Loucy (cell line): ENCODE measurements around the gene ASTN2.

Experiments used
- EZH2phosphoT487 ChIP-seq: fragments of 200-600 bp; IDR thresholded peaks from 2 replicates; pipeline ENCODE4 v1.6.1; 2018; ENCODE audit warnings: antibody characterized with exemption, mild to moderate bottlenecking, moderate library complexity, borderline replicate concordance
- TF ChIP-seq, protein P1 (sequence below): fragments of 200-600 bp; sonication (generic); conservative IDR thresholded peaks from 2 replicates; pipeline ENCODE4 v1.5.1; 2014; ENCODE audit warnings: mild to moderate bottlenecking, antibody characterized with exemption, low read length

DNA sequence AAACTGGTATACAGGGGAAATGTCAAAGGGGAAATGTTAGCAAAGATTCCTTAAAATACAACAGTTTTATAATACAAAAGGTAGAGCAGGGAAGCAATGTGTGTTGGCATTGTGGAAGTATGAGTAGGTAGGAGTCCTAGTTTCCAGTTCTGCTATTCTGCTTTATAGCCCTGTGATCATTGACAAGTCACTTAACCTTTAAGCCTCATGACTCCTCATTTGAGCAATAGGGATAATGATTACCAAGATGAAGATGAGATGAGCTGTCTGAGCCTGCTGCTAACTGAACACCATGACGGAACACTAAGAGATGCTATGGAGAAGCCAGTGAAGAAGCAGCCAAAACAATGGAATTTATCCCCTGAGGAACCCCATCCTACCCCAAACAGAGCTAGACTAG lies 1009.5 kb downstream of the ASTN2 start:
- TF ChIP-seq EZH2phosphoT487 = no peak
- TF ChIP-seq, protein P1, sequence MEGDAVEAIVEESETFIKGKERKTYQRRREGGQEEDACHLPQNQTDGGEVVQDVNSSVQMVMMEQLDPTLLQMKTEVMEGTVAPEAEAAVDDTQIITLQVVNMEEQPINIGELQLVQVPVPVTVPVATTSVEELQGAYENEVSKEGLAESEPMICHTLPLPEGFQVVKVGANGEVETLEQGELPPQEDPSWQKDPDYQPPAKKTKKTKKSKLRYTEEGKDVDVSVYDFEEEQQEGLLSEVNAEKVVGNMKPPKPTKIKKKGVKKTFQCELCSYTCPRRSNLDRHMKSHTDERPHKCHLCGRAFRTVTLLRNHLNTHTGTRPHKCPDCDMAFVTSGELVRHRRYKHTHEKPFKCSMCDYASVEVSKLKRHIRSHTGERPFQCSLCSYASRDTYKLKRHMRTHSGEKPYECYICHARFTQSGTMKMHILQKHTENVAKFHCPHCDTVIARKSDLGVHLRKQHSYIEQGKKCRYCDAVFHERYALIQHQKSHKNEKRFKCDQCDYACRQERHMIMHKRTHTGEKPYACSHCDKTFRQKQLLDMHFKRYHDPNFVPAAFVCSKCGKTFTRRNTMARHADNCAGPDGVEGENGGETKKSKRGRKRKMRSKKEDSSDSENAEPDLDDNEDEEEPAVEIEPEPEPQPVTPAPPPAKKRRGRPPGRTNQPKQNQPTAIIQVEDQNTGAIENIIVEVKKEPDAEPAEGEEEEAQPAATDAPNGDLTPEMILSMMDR = no peak
